SU-DHL-6 (cell line): ENCODE data around the gene FAP.

Experiments used
- EZH2phosphoT487 ChIP-seq: fragments of 200-600 bp; sonication (generic), shearing (Covaris generic); conservative IDR thresholded peaks from 2 replicates; pipeline ENCODE4 v1.6.1; 2018; ENCODE audit warnings: mild to moderate bottlenecking, antibody characterized with exemption, low read length, moderate library complexity, mixed read lengths
- TF ChIP-seq, protein P1 (sequence below): fragments of 200-600 bp; sonication (generic); IDR thresholded peaks from one replicate; pipeline ENCODE4 v1.5.1; 2017; ENCODE audit warnings: antibody characterized with exemption, mild to moderate bottlenecking, low read length, moderate library complexity; ENCODE audit not compliant: insufficient read depth, poor library complexity, severe bottlenecking

DNA sequence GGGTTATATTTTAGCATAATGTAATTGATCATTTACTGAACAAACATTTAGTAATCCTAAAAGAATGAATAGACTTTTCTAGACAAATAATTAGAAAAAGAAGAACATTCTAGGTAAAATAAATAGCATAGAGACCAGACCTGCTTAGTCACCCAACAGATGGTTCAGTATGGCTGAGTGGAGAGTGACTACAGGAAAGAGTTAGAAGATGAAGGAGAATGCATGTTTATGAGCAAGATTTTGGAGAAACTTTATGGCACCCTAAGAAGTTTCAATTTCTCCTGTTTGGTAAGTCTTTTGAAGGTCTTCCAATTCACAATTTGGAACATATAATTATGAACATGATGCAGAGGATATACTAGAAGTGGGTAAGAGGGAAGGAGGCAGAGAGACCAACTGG, 32.9 kb downstream of the FAP start:
- TF ChIP-seq, protein P1, sequence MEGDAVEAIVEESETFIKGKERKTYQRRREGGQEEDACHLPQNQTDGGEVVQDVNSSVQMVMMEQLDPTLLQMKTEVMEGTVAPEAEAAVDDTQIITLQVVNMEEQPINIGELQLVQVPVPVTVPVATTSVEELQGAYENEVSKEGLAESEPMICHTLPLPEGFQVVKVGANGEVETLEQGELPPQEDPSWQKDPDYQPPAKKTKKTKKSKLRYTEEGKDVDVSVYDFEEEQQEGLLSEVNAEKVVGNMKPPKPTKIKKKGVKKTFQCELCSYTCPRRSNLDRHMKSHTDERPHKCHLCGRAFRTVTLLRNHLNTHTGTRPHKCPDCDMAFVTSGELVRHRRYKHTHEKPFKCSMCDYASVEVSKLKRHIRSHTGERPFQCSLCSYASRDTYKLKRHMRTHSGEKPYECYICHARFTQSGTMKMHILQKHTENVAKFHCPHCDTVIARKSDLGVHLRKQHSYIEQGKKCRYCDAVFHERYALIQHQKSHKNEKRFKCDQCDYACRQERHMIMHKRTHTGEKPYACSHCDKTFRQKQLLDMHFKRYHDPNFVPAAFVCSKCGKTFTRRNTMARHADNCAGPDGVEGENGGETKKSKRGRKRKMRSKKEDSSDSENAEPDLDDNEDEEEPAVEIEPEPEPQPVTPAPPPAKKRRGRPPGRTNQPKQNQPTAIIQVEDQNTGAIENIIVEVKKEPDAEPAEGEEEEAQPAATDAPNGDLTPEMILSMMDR = no peak
- no peak for TF ChIP-seq EZH2phosphoT487
